Measurements from ENCODE around the gene PIK3AP1. TPM values are rescaled to one million over a fixed set of nuclear protein-coding genes. Genes with fewer than 3 reads are reported as not detected.
"Not testable (repeated sequence)": the region's sequence is repeated elsewhere in the genome, so short reads cannot be mapped to it uniquely, and the experiment has no call there.

The PIK3AP1 gene
- polyA plus RNA-seq, 2 donors = 0.31 to 0.47 TPM

- not testable (repeated sequence) for H3K36me3 ChIP-seq (ENCODE audit: control insufficient read depth in 2 of 2, insufficient read depth in 2 of 2, low read length in 1 of 2); H3K4me1 ChIP-seq (ENCODE audit: control insufficient read depth in 2 of 2, insufficient read depth in 2 of 2, low read length in 1 of 2); H3K27me3 ChIP-seq (ENCODE audit: control insufficient read depth in 1 of 2, insufficient read depth in 2 of 2, low read length in 2 of 2); H3K4me3 ChIP-seq (ENCODE audit: low read depth in 1 of 2, low read length in 2 of 2); H3K27ac ChIP-seq (ENCODE audit: low read depth in 2 of 2, low read length in 1 of 2); H3K9me3 ChIP-seq (ENCODE audit: control insufficient read depth in 2 of 2, insufficient read depth in 1 of 2, low read depth in 1 of 2, low read length in 1 of 2)
- 89 to 97% methylated on average over 1 of the region's 1 CpG for WGBS, 2 donors
Observed at GRCh38 chr10:96680463-96680862, 39.9 kb downstream of the PIK3AP1 start.

- no peak overlapping the region for H3K4me3 ChIP-seq (ENCODE audit: low read depth in 1 of 2, low read length in 2 of 2)
- H3K9me3 ChIP-seq (ENCODE audit: control insufficient read depth in 2 of 2, insufficient read depth in 1 of 2, low read depth in 1 of 2, low read length in 1 of 2) = no peaks in the 10 kb centered on the region
- 76 to 85% methylated on average over 1 of the region's 1 CpG for WGBS, 2 donors
- H3K36me3 ChIP-seq (ENCODE audit: control insufficient read depth in 2 of 2, insufficient read depth in 2 of 2, low read length in 1 of 2) = no peaks in the 10 kb centered on the region
- H3K27me3 ChIP-seq (ENCODE audit: control insufficient read depth in 1 of 2, insufficient read depth in 2 of 2, low read length in 2 of 2) = no peaks in the 10 kb centered on the region
- no peaks in the 10 kb centered on the region for H3K4me1 ChIP-seq (ENCODE audit: control insufficient read depth in 2 of 2, insufficient read depth in 2 of 2, low read length in 1 of 2)
- H3K27ac ChIP-seq (ENCODE audit: low read depth in 2 of 2, low read length in 1 of 2) = no peak overlapping the region
Observed at GRCh38 chr10:96678725-96679124, 41.6 kb downstream of the PIK3AP1 start.

GRCh38 chr10:96676272-96677112 is 43.8 kb downstream of the PIK3AP1 start:
- Histone ChIP-seq H3K4me3 (ENCODE audit: low read depth in 1 of 2, low read length in 2 of 2) (no peak overlapping the region), H3K27ac (ENCODE audit: low read depth in 2 of 2, low read length in 1 of 2) (no peak overlapping the region), H3K4me1 (ENCODE audit: control insufficient read depth in 2 of 2, insufficient read depth in 2 of 2, low read length in 1 of 2) (no peaks in the 10 kb centered on the region), H3K36me3 (ENCODE audit: control insufficient read depth in 2 of 2, insufficient read depth in 2 of 2, low read length in 1 of 2) (no peaks in the 10 kb centered on the region), H3K9me3 (ENCODE audit: control insufficient read depth in 2 of 2, insufficient read depth in 1 of 2, low read depth in 1 of 2, low read length in 1 of 2) (no peaks in the 10 kb centered on the region), H3K27me3 (ENCODE audit: control insufficient read depth in 1 of 2, insufficient read depth in 2 of 2, low read length in 2 of 2) (no peaks in the 10 kb centered on the region)
- 80 to 92% methylated on average over 10 of the region's 10 CpGs for WGBS, 2 donors

GRCh38 chr10:96675846-96676245 is 44.5 kb downstream of the PIK3AP1 start:
- Histone ChIP-seq H3K4me3 (ENCODE audit: low read depth in 1 of 2, low read length in 2 of 2) (no peak overlapping the region), H3K27me3 (ENCODE audit: control insufficient read depth in 1 of 2, insufficient read depth in 2 of 2, low read length in 2 of 2) (no peaks in the 10 kb centered on the region), H3K36me3 (ENCODE audit: control insufficient read depth in 2 of 2, insufficient read depth in 2 of 2, low read length in 1 of 2) (no peaks in the 10 kb centered on the region), H3K9me3 (ENCODE audit: control insufficient read depth in 2 of 2, insufficient read depth in 1 of 2, low read depth in 1 of 2, low read length in 1 of 2) (no peaks in the 10 kb centered on the region), H3K4me1 (ENCODE audit: control insufficient read depth in 2 of 2, insufficient read depth in 2 of 2, low read length in 1 of 2) (no peaks in the 10 kb centered on the region), H3K27ac (ENCODE audit: low read depth in 2 of 2, low read length in 1 of 2) (no peak overlapping the region)
- WGBS, 2 donors = 52 to 72% methylated on average over 3 of the region's 3 CpGs

GRCh38 chr10:96673318-96674099 is 46.8 kb downstream of the PIK3AP1 start:
- Histone ChIP-seq H3K27me3 (ENCODE audit: control insufficient read depth in 1 of 2, insufficient read depth in 2 of 2, low read length in 2 of 2) (no peaks in the 10 kb centered on the region), H3K9me3 (ENCODE audit: control insufficient read depth in 2 of 2, insufficient read depth in 1 of 2, low read depth in 1 of 2, low read length in 1 of 2) (no peaks in the 10 kb centered on the region), H3K27ac (ENCODE audit: low read depth in 2 of 2, low read length in 1 of 2) (no peak overlapping the region), H3K36me3 (ENCODE audit: control insufficient read depth in 2 of 2, insufficient read depth in 2 of 2, low read length in 1 of 2) (no peaks in the 10 kb centered on the region), H3K4me3 (ENCODE audit: low read depth in 1 of 2, low read length in 2 of 2) (no peak overlapping the region), H3K4me1 (ENCODE audit: control insufficient read depth in 2 of 2, insufficient read depth in 2 of 2, low read length in 1 of 2) (no peaks in the 10 kb centered on the region)
- WGBS, 2 donors = 42 to 59% methylated on average over 11 of the region's 11 CpGs

GRCh38 chr10:96672481-96673175 is 47.7 kb downstream of the PIK3AP1 start:
- Histone ChIP-seq H3K36me3 (ENCODE audit: control insufficient read depth in 2 of 2, insufficient read depth in 2 of 2, low read length in 1 of 2) (no peaks in the 10 kb centered on the region), H3K9me3 (ENCODE audit: control insufficient read depth in 2 of 2, insufficient read depth in 1 of 2, low read depth in 1 of 2, low read length in 1 of 2) (no peaks in the 10 kb centered on the region), H3K27ac (ENCODE audit: low read depth in 2 of 2, low read length in 1 of 2) (no peak overlapping the region), H3K4me3 (ENCODE audit: low read depth in 1 of 2, low read length in 2 of 2) (no peak overlapping the region), H3K27me3 (ENCODE audit: control insufficient read depth in 1 of 2, insufficient read depth in 2 of 2, low read length in 2 of 2) (no peaks in the 10 kb centered on the region), H3K4me1 (ENCODE audit: control insufficient read depth in 2 of 2, insufficient read depth in 2 of 2, low read length in 1 of 2) (no peaks in the 10 kb centered on the region)
- 82 to 83% methylated on average over 4 of the region's 4 CpGs for WGBS, 2 donors

GRCh38 chr10:96671211-96671890 is 49.0 kb downstream of the PIK3AP1 start:
- H3K4me3 ChIP-seq (ENCODE audit: low read depth in 1 of 2, low read length in 2 of 2) = no peak overlapping the region
- H3K4me1 ChIP-seq (ENCODE audit: control insufficient read depth in 2 of 2, insufficient read depth in 2 of 2, low read length in 1 of 2) = no peaks in the 10 kb centered on the region
- H3K9me3 ChIP-seq (ENCODE audit: control insufficient read depth in 2 of 2, insufficient read depth in 1 of 2, low read depth in 1 of 2, low read length in 1 of 2) = no peaks in the 10 kb centered on the region
- no peaks in the 10 kb centered on the region for H3K36me3 ChIP-seq (ENCODE audit: control insufficient read depth in 2 of 2, insufficient read depth in 2 of 2, low read length in 1 of 2)
- no peaks in the 10 kb centered on the region for H3K27me3 ChIP-seq (ENCODE audit: control insufficient read depth in 1 of 2, insufficient read depth in 2 of 2, low read length in 2 of 2)
- WGBS, 2 donors = 83 to 84% methylated on average over 4 of the region's 4 CpGs
- no peak overlapping the region for H3K27ac ChIP-seq (ENCODE audit: low read depth in 2 of 2, low read length in 1 of 2)

- Histone ChIP-seq H3K4me3 (ENCODE audit: low read depth in 1 of 2, low read length in 2 of 2) (no peak overlapping the region), H3K36me3 (ENCODE audit: control insufficient read depth in 2 of 2, insufficient read depth in 2 of 2, low read length in 1 of 2) (no peaks in the 10 kb centered on the region), H3K9me3 (ENCODE audit: control insufficient read depth in 2 of 2, insufficient read depth in 1 of 2, low read depth in 1 of 2, low read length in 1 of 2) (no peaks in the 10 kb centered on the region), H3K4me1 (ENCODE audit: control insufficient read depth in 2 of 2, insufficient read depth in 2 of 2, low read length in 1 of 2) (no peaks in the 10 kb centered on the region), H3K27me3 (ENCODE audit: control insufficient read depth in 1 of 2, insufficient read depth in 2 of 2, low read length in 2 of 2) (no peaks in the 10 kb centered on the region), H3K27ac (ENCODE audit: low read depth in 2 of 2, low read length in 1 of 2) (no peak overlapping the region)
- 39 to 42% methylated on average over 4 of the region's 4 CpGs for WGBS, 2 donors
Observed at GRCh38 chr10:96670786-96671185, 49.5 kb downstream of the PIK3AP1 start.

GRCh38 chr10:96667401-96667800 is 52.9 kb downstream of the PIK3AP1 start:
- Histone ChIP-seq H3K4me1 (ENCODE audit: control insufficient read depth in 2 of 2, insufficient read depth in 2 of 2, low read length in 1 of 2) (no peaks in the 10 kb centered on the region), H3K4me3 (ENCODE audit: low read depth in 1 of 2, low read length in 2 of 2) (no peak overlapping the region)
- 96% methylated on average over 3 of the region's 3 CpGs for WGBS, 2 donors

More at GRCh38 chr10:96667401-96667800, 52.9 kb downstream of the PIK3AP1 start:
- no peaks in the 10 kb centered on the region for H3K27me3 ChIP-seq (ENCODE audit: control insufficient read depth in 1 of 2, insufficient read depth in 2 of 2, low read length in 2 of 2)
- no peaks in the 10 kb centered on the region for H3K36me3 ChIP-seq (ENCODE audit: control insufficient read depth in 2 of 2, insufficient read depth in 2 of 2, low read length in 1 of 2)
- no peaks in the 10 kb centered on the region for H3K9me3 ChIP-seq (ENCODE audit: control insufficient read depth in 2 of 2, insufficient read depth in 1 of 2, low read depth in 1 of 2, low read length in 1 of 2)
- H3K27ac ChIP-seq (ENCODE audit: low read depth in 2 of 2, low read length in 1 of 2) = no peak overlapping the region

Data from esophagus (tissue), 2 donors.